Uterus (tissue), 4 donors: ENCODE results near the gene MOG. TPM values are rescaled to one million over a fixed set of nuclear protein-coding genes. Genes with fewer than 3 reads are reported as not detected.

Experiments used
- DNase-seq, 2 donors: peaks; one replicate each; pipeline ENCODE4 v3.0.0-alpha.2; 2019 to 2020
- H3K27ac ChIP-seq, 2 donors: fragments of 200-600 bp; sonication (generic); 1 replicate in 1 of 2; 2 replicates in 1 of 2; pipeline ENCODE4 v1.5.1; 2016 to 2018
- H3K27me3 ChIP-seq, 2 donors: fragments of 200-600 bp; sonication (generic); one replicate each; pipeline ENCODE4 v1.5.1; 2018 to 2019; ENCODE audit warnings: control low read depth in 1 of 2
- H3K36me3 ChIP-seq, 2 donors: fragments of 200-600 bp; sonication (generic); one replicate each; pipeline ENCODE4 v1.5.1; 2019; ENCODE audit warnings: control low read depth in 1 of 2
- H3K4me1 ChIP-seq, 2 donors: fragments of 200-600 bp; sonication (generic); one replicate each; pipeline ENCODE4 v1.5.1; 2018 to 2019; ENCODE audit warnings: control low read depth in 1 of 2
- H3K4me3 ChIP-seq, 2 donors: fragments of 200-600 bp; sonication (generic); 1 replicate in 1 of 2; 2 replicates in 1 of 2; pipeline ENCODE4 v1.5.1; 2018 to 2019; ENCODE audit warnings: mild to moderate bottlenecking in 1 of 2
- H3K9me3 ChIP-seq, 2 donors: fragments of 200-600 bp; sonication (generic); one replicate each; pipeline ENCODE4 v1.5.1; 2019; ENCODE audit warnings: control low read depth in 1 of 2
- POLR2A ChIP-seq, 2 donors: fragments of 450-650 bp; IDR thresholded peaks; one replicate each; pipeline ENCODE4 v1.6.1; 2016; ENCODE audit warnings: antibody characterized with exemption in 2 of 2, mild to moderate bottlenecking in 1 of 2, moderate library complexity in 1 of 2
- intact Hi-C: fragments of 100-400 bp; cut with DNase I; formaldehyde crosslinking; loops from one replicate; pipeline ENCODE4 v1.15.1; 2023; ENCODE audit warnings: low total_unique reads
- total RNA-seq, 4 donors: library from RNA; depleted of rRNA in 3 of 4; stranded (reverse); fragments of >200 nt in 3 of 4; gene quantifications; one replicate each; pipeline versions ENCODE4 v1.1.0 to v1.2.4, GENCODE V29; 2014 to 2023
- TF ChIP-seq, protein P1 (sequence below), 4 experiments: fragments of 200-600 bp in 2 of 4; fragments of 450-650 bp in 2 of 4; sonication (generic) in 2 of 4; IDR thresholded peaks; one replicate each; pipeline ENCODE4 v1.5.1; 2016 to 2019; ENCODE audit warnings: antibody characterized with exemption in 4 of 4, mild to moderate bottlenecking in 2 of 4, moderate library complexity in 1 of 4
- donor health status: DM: yes; HTN: yes; CAD: no.

Gene MOG
- total RNA-seq, 4 donors from 2014 or later: not detected

DNA sequence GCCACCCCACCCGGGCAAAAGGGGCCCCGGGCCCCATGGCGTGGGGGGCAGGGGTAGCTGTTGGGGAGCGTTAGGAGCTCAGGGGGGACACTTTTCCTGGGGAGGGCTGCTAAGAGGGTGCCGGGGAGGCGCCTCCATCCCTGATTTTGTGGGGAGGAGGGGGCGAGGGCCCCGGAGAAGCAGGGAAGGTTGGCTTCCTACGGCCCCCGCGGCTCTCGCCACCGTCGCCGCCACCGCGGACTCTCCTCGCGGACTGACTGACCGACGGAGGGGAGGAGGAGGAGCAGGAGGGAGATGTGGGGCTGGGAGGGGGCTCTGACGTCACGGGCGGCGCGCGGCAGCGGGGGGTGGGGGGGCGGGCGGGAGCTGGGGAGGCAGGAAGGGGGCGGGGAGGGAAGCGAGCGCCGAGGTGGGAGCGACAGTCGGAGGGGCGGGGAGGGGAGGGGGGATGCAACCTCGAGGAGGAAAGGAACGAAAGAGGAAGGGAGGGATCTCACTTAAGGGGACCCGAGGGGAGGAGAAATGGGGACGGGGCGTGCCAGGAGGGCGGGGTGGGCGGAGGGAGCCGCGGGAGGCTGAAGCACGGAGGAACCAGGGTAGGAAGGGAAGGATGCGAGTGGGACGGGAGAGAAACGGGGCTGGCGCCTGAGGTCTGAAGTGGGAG is 29.0 kb upstream of the MOG start:
- Histone ChIP-seq H3K4me3 (peak overlapping the region; percentile 69 to 77), H3K4me1 (no peaks in the 10 kb centered on the region), H3K9me3 (no peaks in the 10 kb centered on the region), H3K36me3 (no peaks in the 10 kb centered on the region), H3K27me3 (no peaks in the 10 kb centered on the region), H3K27ac (peak overlapping the region; percentile 90 to 91)
- peak; percentile 68 to 91 for TF ChIP-seq POLR2A (IDR thresholded peaks at IDR 0.05)
- TF ChIP-seq, protein P1, sequence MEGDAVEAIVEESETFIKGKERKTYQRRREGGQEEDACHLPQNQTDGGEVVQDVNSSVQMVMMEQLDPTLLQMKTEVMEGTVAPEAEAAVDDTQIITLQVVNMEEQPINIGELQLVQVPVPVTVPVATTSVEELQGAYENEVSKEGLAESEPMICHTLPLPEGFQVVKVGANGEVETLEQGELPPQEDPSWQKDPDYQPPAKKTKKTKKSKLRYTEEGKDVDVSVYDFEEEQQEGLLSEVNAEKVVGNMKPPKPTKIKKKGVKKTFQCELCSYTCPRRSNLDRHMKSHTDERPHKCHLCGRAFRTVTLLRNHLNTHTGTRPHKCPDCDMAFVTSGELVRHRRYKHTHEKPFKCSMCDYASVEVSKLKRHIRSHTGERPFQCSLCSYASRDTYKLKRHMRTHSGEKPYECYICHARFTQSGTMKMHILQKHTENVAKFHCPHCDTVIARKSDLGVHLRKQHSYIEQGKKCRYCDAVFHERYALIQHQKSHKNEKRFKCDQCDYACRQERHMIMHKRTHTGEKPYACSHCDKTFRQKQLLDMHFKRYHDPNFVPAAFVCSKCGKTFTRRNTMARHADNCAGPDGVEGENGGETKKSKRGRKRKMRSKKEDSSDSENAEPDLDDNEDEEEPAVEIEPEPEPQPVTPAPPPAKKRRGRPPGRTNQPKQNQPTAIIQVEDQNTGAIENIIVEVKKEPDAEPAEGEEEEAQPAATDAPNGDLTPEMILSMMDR (IDR thresholded peaks at IDR 0.05): no peak
- DNase-seq: peak; percentile 85 to 90
- intact Hi-C loops: no loop called here

DNA sequence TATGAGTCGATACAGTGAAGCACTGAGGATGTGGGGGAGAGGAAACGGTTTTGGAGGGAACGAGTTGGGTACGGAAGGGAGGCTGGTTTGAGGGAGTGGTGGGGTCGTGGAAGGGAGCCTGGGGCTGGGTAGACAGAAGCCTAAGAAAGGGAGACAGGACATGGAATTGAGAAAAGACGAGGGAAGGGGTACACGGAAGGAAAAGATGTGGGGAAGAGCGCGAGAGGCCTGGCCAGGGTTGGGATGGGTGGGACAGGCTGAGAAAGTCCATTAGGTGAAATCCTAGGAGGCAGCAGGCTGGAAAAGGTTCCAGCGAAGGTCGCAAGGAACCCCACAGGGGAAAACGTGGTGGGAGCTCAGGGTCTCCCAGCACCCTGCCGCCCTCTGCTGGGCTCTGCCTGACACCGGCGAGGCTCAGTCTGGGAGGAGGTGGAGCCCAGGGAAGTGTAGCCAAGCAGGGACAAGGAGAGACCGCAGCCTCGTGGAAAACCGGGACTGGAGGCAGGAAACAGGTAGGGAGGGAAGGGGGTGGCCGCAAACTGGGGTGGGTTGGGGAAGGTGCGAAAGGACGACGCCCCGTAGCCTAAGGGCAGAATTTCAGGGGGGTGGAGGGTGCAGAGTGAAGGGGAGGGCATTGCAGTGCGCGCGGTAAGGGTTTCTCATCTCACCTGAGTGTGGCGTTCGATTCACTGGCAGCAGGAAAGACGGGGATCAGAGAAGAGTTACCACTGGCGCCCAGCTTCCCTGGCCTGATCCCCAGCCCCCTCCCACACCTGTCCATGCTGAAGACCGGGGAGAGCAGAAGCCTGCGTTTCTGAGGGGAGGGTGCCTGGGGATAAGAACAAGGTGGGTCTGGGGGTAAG is 28.2 kb upstream of the MOG start:
- intact Hi-C loops: no loop called here
- Histone ChIP-seq H3K4me3 (peak overlapping the region; percentile 69 to 77), H3K9me3 (no peaks in the 10 kb centered on the region), H3K27me3 (no peaks in the 10 kb centered on the region), H3K4me1 (no peaks in the 10 kb centered on the region), H3K36me3 (no peaks in the 10 kb centered on the region), H3K27ac (peak overlapping the region; percentile 90 to 91)
- DNase-seq: peak; percentile 80 to 83
- peak in 1 of 2 donors; percentile 32 for TF ChIP-seq POLR2A (IDR thresholded peaks at IDR 0.05)
- TF ChIP-seq, protein P1 (IDR thresholded peaks at IDR 0.05): peak; percentile 50 to 80 (median 65)

DNA sequence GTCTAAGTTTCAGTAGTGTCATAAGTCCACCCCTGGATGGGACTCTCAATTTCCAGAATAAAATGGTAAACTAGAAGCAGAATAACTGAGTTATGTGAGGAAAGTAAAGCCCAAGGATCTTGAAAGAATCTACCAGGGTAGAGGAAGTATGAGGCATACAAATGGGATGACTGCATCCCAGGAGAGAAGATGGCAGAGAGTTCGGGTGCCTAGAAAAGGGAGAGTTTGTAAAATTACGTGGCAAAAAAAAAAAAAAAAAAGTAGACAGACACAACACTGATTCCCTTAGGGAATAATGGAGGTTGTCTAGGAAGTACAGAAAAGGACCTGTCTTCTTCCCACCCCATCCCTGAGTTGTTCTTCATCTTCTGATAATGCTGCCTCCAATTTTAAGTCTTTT is 27.3 kb upstream of the MOG start:
- no peaks in the 10 kb centered on the region for H3K36me3 ChIP-seq
- H3K27me3 ChIP-seq: no peaks in the 10 kb centered on the region
- TF ChIP-seq, protein P1 (IDR thresholded peaks at IDR 0.05): no peak
- TF ChIP-seq POLR2A (IDR thresholded peaks at IDR 0.05): no peak
- no peak overlapping the region for H3K27ac ChIP-seq
- no peak overlapping the region for H3K4me3 ChIP-seq
- no peak for DNase-seq
- H3K9me3 ChIP-seq: no peaks in the 10 kb centered on the region
- intact Hi-C loops: no loop called here
- no peaks in the 10 kb centered on the region for H3K4me1 ChIP-seq

DNA sequence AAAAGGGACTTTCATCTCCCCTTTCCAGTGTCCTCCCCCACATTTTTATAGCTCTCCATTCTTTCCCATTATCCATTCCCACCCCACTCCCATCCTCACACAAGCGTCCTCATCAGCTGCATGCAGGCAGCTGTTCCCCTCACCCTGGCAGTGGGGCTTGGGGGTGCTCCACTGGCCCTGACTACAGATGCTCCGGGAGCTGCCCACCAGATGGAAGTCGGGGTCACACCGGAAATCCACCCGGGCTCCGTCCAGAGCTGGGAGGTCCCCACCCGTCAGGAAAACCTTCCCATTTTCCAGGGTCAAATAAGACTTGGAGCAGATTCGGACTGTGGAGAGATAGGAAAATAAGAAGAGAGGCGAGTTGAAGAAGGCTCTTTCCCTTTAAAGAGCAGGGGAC is 26.6 kb upstream of the MOG start:
- DNase-seq: no peak
- TF ChIP-seq, protein P1 (IDR thresholded peaks at IDR 0.05): no peak
- TF ChIP-seq POLR2A (IDR thresholded peaks at IDR 0.05): no peak
- Histone ChIP-seq H3K36me3 (no peaks in the 10 kb centered on the region), H3K4me1 (no peaks in the 10 kb centered on the region), H3K9me3 (no peaks in the 10 kb centered on the region), H3K27me3 (no peaks in the 10 kb centered on the region), H3K4me3 (no peak overlapping the region), H3K27ac (no peak overlapping the region)
- intact Hi-C loops: no loop called here
